Measurements from ENCODE around the gene SUPT5H. TPM values are rescaled to one million over a fixed set of nuclear protein-coding genes. Genes with fewer than 3 reads are reported as not detected.

SUPT5H gene
- total and polyA plus RNA-seq, 2 of the 13 experiments (the other 11 are each of a cell fraction or from before 2014, with no cell fraction given), result 48.2 to 51.7 TPM

- 0% methylated on average over 3 of the region's 24 CpGs for WGBS (ENCODE audit: low lambda C conversion rate)
- H4K20me1 ChIP-seq (ENCODE audit: insufficient read depth, low read length), result peaks cover 10% of the 10 kb centered on the region; the same call in 1 of the 2 replicates
- peak overlapping the region; percentile 76 for H3K9ac ChIP-seq (ENCODE audit: insufficient read depth, low read depth, low read length)
- ChIA-PET CTCF (ENCODE audit: low intra/inter-chr PET ratio, low total read pairs) (interaction anchor here (1.1 to 5.1 kb wide), 4 partner anchors 15 to 71 kb away, joined by 3 to 127 read pairs (median 4); partner anchors contain the start of genes MED29, PAF1 and SAMD4B), POLR2A (interaction anchor here (1.0 to 2.3 kb wide), 8 partner anchors 11 to 61 kb away, joined by 3 to 123 read pairs (median 40); partner anchors contain the start of genes MED29, PAF1 and RPS16)
- DNase-seq (ENCODE audit: low spot score), result no peak
- no peak overlapping the region for H2AFZ ChIP-seq (ENCODE audit: low read length)
- peaks cover 59% of the 10 kb centered on the region for H3K4me1 ChIP-seq (ENCODE audit: insufficient read depth, low read length)
- no peak for FAIRE-seq
- no peaks in the 10 kb centered on the region for H3K27me3 ChIP-seq (ENCODE audit: control insufficient read depth in 1 of 2, insufficient read depth in 2 of 2, low read length in 2 of 2)
- H3K27ac ChIP-seq (ENCODE audit: extremely low read length, insufficient read depth, low read length), result peak overlapping the region; percentile 62
- peak overlapping the region; percentile 87 for H3K4me2 ChIP-seq (ENCODE audit: low read depth, low read length)
- no peak for ATAC-seq
- in situ Hi-C loops (cut with HindIII; ENCODE audit: extremely low pct_ligation_motif_present, low pct_unique_long_range_greater_than_20kb) (no loop called here), intact Hi-C loops (cut with micrococcal nuclease; ENCODE audit: unreplicated experiment) (loop anchor here (5.0 to 10.0 kb wide), 3 partner anchors 71 to 291 kb away; partner anchors contain the start of genes EID2B and SAMD4B)
- peaks cover 27% of the 10 kb centered on the region for H3K79me2 ChIP-seq (ENCODE audit: insufficient read depth, low read length)
- H3K4me3 ChIP-seq (replicated peaks in 1 of 3; ENCODE audit: insufficient read depth in 1 of 3, low read depth in 2 of 3, low read length in 3 of 3), result peak overlapping the region; percentile 65 to 97 (median 95)
- BruUV-seq (replicated peaks), result no TSS peak
- H3K36me3 ChIP-seq (replicated peaks in 1 of 2; ENCODE audit: control insufficient read depth in 1 of 2, insufficient read depth in 2 of 2, low read length in 2 of 2), result 0 out of 5 replicates have a peak, but pooled peaks cover 0 to 5% of the 10 kb centered on the region in 2 experiments
- H3K9me3 ChIP-seq (ENCODE audit: low read length), result no peaks in the 10 kb centered on the region
- TF ChIP-seq NR2F1 (CRISPR knock-in tag; IDR thresholded peaks at IDR 0.05) (no peak), ZSCAN20 (CRISPR knock-in tag; IDR thresholded peaks at IDR 0.05; ENCODE audit: borderline replicate concordance) (no peak), HMG20A (CRISPR knock-in tag; IDR thresholded peaks at IDR 0.05; ENCODE audit: borderline replicate concordance) (no peak), ZNF747 (CRISPR knock-in tag; IDR thresholded peaks at IDR 0.05; ENCODE audit: borderline replicate concordance) (0 out of 2 replicates have a peak, but pooled peaks have one; percentile 61), AKNA (CRISPR knock-in tag; IDR thresholded peaks at IDR 0.05; ENCODE audit: borderline replicate concordance) (no peak), KAT7 (CRISPR knock-in tag; IDR thresholded peaks at IDR 0.05; ENCODE audit: borderline replicate concordance) (0 out of 2 replicates have a peak, but pooled peaks have one; percentile 0), EED (CRISPR knock-in tag; IDR thresholded peaks at IDR 0.05) (0 out of 2 replicates have a peak, but pooled peaks have one; percentile 52), DBP (CRISPR knock-in tag; IDR thresholded peaks at IDR 0.05; ENCODE audit: not compliant biosample characterization) (no peak), HMGXB4 (CRISPR knock-in tag; IDR thresholded peaks at IDR 0.05; ENCODE audit: borderline replicate concordance in 1 of 2, low read depth in 1 of 2) (0 out of 4 replicates have a peak, but pooled peaks of 1 of the 2 experiments have one; percentile 11), PBX2 (CRISPR knock-in tag; IDR thresholded peaks at IDR 0.05) (no peak)
These were observed 32.5 kb upstream of the SUPT5H start for GRCh38 chr19:39412867-39413271.
